Measurements from ENCODE around the gene DMD. TPM values are rescaled to one million over a fixed set of nuclear protein-coding genes. Genes with fewer than 3 reads are reported as not detected.

Gene DMD
- total RNA-seq, 2 donors from 2014 or later: 19.6 to 24.9 TPM

GRCh38 chrX:31591355-31591754 lies 1620.0 kb downstream of the DMD start:
- no peak overlapping the region for H3K27ac ChIP-seq (ENCODE audit: low read depth, low read length)
- H3K4me3 ChIP-seq (ENCODE audit: low read length): no peak overlapping the region
- peaks cover 26% of the 10 kb centered on the region for H3K9me3 Mint-ChIP-seq
- H3K9ac ChIP-seq (ENCODE audit: extremely low read depth, low read length, poor library complexity, severe bottlenecking): no peak overlapping the region
- WGBS, 2 experiments (ENCODE audit: insufficient coverage in 1 of 2, insufficient read length in 1 of 2): no CpG with 5 or more reads among the region's 2 CpGs
- H3K4me1 Mint-ChIP-seq: no peaks in the 10 kb centered on the region
- DNase-seq: no peak
- H3K4me1 ChIP-seq (ENCODE audit: control insufficient read depth, insufficient read depth, low read length): no peaks in the 10 kb centered on the region
- H3K4me3 Mint-ChIP-seq: no peak overlapping the region
- H3K9me3 ChIP-seq (ENCODE audit: control insufficient read depth, low read length): no peaks in the 10 kb centered on the region
- H3K36me3 ChIP-seq (ENCODE audit: control insufficient read depth, insufficient read depth, low read length): no peaks in the 10 kb centered on the region
- TF ChIP-seq, protein P1, sequence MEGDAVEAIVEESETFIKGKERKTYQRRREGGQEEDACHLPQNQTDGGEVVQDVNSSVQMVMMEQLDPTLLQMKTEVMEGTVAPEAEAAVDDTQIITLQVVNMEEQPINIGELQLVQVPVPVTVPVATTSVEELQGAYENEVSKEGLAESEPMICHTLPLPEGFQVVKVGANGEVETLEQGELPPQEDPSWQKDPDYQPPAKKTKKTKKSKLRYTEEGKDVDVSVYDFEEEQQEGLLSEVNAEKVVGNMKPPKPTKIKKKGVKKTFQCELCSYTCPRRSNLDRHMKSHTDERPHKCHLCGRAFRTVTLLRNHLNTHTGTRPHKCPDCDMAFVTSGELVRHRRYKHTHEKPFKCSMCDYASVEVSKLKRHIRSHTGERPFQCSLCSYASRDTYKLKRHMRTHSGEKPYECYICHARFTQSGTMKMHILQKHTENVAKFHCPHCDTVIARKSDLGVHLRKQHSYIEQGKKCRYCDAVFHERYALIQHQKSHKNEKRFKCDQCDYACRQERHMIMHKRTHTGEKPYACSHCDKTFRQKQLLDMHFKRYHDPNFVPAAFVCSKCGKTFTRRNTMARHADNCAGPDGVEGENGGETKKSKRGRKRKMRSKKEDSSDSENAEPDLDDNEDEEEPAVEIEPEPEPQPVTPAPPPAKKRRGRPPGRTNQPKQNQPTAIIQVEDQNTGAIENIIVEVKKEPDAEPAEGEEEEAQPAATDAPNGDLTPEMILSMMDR (conservative IDR thresholded peaks at IDR 0.05): no peak
- no peaks in the 10 kb centered on the region for H3K27me3 ChIP-seq (ENCODE audit: control insufficient read depth, insufficient read depth, low read length, poor library complexity, severe bottlenecking)
- no peaks in the 10 kb centered on the region for H3K36me3 Mint-ChIP-seq (ENCODE audit: low read depth)
- H3K27ac Mint-ChIP-seq: no peak overlapping the region
- no peaks in the 10 kb centered on the region for H3K27me3 Mint-ChIP-seq (ENCODE audit: insufficient read depth)

DNA sequence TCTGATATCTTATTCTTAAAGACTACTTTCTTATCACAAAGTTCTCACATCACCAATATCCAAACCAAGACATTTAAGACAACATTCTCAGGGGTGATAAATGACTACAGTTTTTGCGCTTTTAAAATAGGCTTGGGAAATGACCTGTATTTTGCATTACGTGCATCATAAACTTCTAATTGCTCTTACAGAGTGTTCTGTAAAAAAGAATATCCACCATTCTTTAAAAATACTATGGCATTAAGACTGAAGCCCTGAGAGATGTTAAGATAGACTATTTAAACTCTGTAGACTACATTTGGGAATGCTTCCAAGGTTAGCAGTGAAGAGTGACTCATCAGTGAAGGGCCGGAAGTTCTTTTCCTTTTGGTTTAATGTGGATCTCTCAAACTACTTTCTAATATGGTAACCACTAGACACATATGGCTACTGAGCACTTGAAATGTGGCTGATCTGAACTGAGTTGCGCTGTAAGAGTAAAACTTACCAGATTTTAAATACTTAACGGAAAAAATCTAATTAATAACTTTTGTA lies 1620.7 kb downstream of the DMD start:
- no peak overlapping the region for H3K4me3 Mint-ChIP-seq
- TF ChIP-seq, protein P1 (conservative IDR thresholded peaks at IDR 0.05): no peak
- Histone ChIP-seq H3K27ac (ENCODE audit: low read depth, low read length) (no peak overlapping the region), H3K4me1 (ENCODE audit: control insufficient read depth, insufficient read depth, low read length) (no peaks in the 10 kb centered on the region), H3K9me3 (ENCODE audit: control insufficient read depth, low read length) (no peaks in the 10 kb centered on the region), H3K27me3 (ENCODE audit: control insufficient read depth, insufficient read depth, low read length, poor library complexity, severe bottlenecking) (no peaks in the 10 kb centered on the region), H3K9ac (ENCODE audit: extremely low read depth, low read length, poor library complexity, severe bottlenecking) (no peak overlapping the region), H3K36me3 (ENCODE audit: control insufficient read depth, insufficient read depth, low read length) (no peaks in the 10 kb centered on the region), H3K4me3 (ENCODE audit: low read length) (no peak overlapping the region)
- no peak overlapping the region for H3K27ac Mint-ChIP-seq
- H3K9me3 Mint-ChIP-seq: peaks cover 26% of the 10 kb centered on the region
- no peaks in the 10 kb centered on the region for H3K27me3 Mint-ChIP-seq (ENCODE audit: insufficient read depth)
- no peaks in the 10 kb centered on the region for H3K4me1 Mint-ChIP-seq
- no peak for DNase-seq
- H3K36me3 Mint-ChIP-seq (ENCODE audit: low read depth): no peaks in the 10 kb centered on the region
- WGBS, 2 experiments (ENCODE audit: insufficient coverage in 1 of 2, insufficient read length in 1 of 2): 83% methylated on average over 1 of the region's 5 CpGs; no CpG with 5 or more reads in 1 of the 2 experiments

GRCh38 chrX:31589503-31589902 lies 1621.8 kb downstream of the DMD start:
- no peak overlapping the region for H3K27ac Mint-ChIP-seq
- Histone ChIP-seq H3K27ac (ENCODE audit: low read depth, low read length) (no peak overlapping the region), H3K9ac (ENCODE audit: extremely low read depth, low read length, poor library complexity, severe bottlenecking) (no peak overlapping the region), H3K9me3 (ENCODE audit: control insufficient read depth, low read length) (no peaks in the 10 kb centered on the region), H3K36me3 (ENCODE audit: control insufficient read depth, insufficient read depth, low read length) (no peaks in the 10 kb centered on the region), H3K27me3 (ENCODE audit: control insufficient read depth, insufficient read depth, low read length, poor library complexity, severe bottlenecking) (no peaks in the 10 kb centered on the region), H3K4me1 (ENCODE audit: control insufficient read depth, insufficient read depth, low read length) (no peaks in the 10 kb centered on the region), H3K4me3 (ENCODE audit: low read length) (no peak overlapping the region)
- H3K27me3 Mint-ChIP-seq (ENCODE audit: insufficient read depth): no peaks in the 10 kb centered on the region
- H3K9me3 Mint-ChIP-seq: peaks cover 31% of the 10 kb centered on the region
- TF ChIP-seq, protein P1 (conservative IDR thresholded peaks at IDR 0.05): no peak
- H3K36me3 Mint-ChIP-seq (ENCODE audit: low read depth): no peaks in the 10 kb centered on the region
- DNase-seq: no peak
- no peak overlapping the region for H3K4me3 Mint-ChIP-seq
- H3K4me1 Mint-ChIP-seq: no peaks in the 10 kb centered on the region
- 100% methylated on average over 1 of the region's 3 CpGs; no CpG with 5 or more reads in 1 of the 2 experiments for WGBS, 2 experiments (ENCODE audit: insufficient coverage in 1 of 2, insufficient read length in 1 of 2)
